ENCODE data around the gene SUPT16H. TPM values are rescaled to one million over a fixed set of nuclear protein-coding genes. Genes with fewer than 3 reads are reported as not detected.
A peak's percentile ranks its signal among the peaks of the same experiment; 100 is the strongest.

The SUPT16H gene
- polyA plus RNA-seq (2013, experiment 1 of 2): 191 TPM
- 191 TPM for polyA plus RNA-seq (2013, experiment 2 of 2)

- peak within 1 kb of the TSS; percentile 69 for H3K4me3 ChIP-seq (ENCODE audit: low read length)
- H3K79me1 ChIP-seq (ENCODE audit: low read length): peaks cover 1% of the 10 kb centered on the region
- H3K36me3 ChIP-seq (ENCODE audit: control insufficient read depth, insufficient read depth, low read length): peaks cover 4% of the 10 kb centered on the region
- H3K27ac ChIP-seq (ENCODE audit: low read depth, low read length): peak within 1 kb of the TSS; percentile 78
- peak within 1 kb of the TSS; percentile 59 for H4K8ac ChIP-seq (ENCODE audit: low read depth, low read length)
- H3K18ac ChIP-seq (ENCODE audit: low read length): peak within 1 kb of the TSS; percentile 0
- no CpG with 5 or more reads among the region's 54 CpGs for WGBS (ENCODE audit: extremely low coverage, insufficient coverage, low lambda C conversion rate)
- peak within 1 kb of the TSS; percentile 58 for H3K4ac ChIP-seq (ENCODE audit: low read depth, low read length)
- no peak within 1 kb of the TSS for H2AK5ac ChIP-seq (ENCODE audit: low read length)
- peak within 1 kb of the TSS; percentile 88 for H3K9ac ChIP-seq (ENCODE audit: low read length)
- DNase-seq: peak; percentile 99
- H3K23ac ChIP-seq (ENCODE audit: low read length): peak within 1 kb of the TSS; percentile 10
- no peak within 1 kb of the TSS for H2BK5ac ChIP-seq (ENCODE audit: low read length)
- H3K27me3 ChIP-seq (ENCODE audit: insufficient read depth, low read length, poor library complexity): no peaks in the 10 kb centered on the region
- no peak within 1 kb of the TSS for H2BK15ac ChIP-seq (replicated peaks; ENCODE audit: low read depth)
- peak within 1 kb of the TSS; percentile 95 for H3K56ac ChIP-seq (ENCODE audit: low read length)
- H4K5ac ChIP-seq (ENCODE audit: low read length): no peak within 1 kb of the TSS
- H3K4me1 ChIP-seq (ENCODE audit: control insufficient read depth, low read depth, low read length): no peaks in the 10 kb centered on the region
- H2BK120ac ChIP-seq (ENCODE audit: low read depth, low read length): no peak within 1 kb of the TSS
- peaks cover 40% of the 10 kb centered on the region for H3K79me2 ChIP-seq (ENCODE audit: control insufficient read depth, insufficient read depth, low read length)
- H3K4me2 ChIP-seq (ENCODE audit: low read length): peak within 1 kb of the TSS; percentile 80
These were observed at the start of gene SUPT16H for GRCh38 chr14:21383848-21384493. SUPT16H (minus strand) TSS chr14:21384019; CDS start chr14:21383927, 92 bp downstream.

GRCh38 chr14:21431126-21431525, 47.3 kb upstream of the SUPT16H start:
- Histone ChIP-seq H3K4me3 (ENCODE audit: low read length) (no peak overlapping the region), H3K4me2 (ENCODE audit: low read length) (no peak overlapping the region), H3K36me3 (ENCODE audit: control insufficient read depth, insufficient read depth, low read length) (peaks cover 11% of the 10 kb centered on the region)

GRCh38 chr14:21428930-21429329, 45.1 kb upstream of the SUPT16H start:
- H3K4me2 ChIP-seq (ENCODE audit: low read length): no peak overlapping the region
- no peaks in the 10 kb centered on the region for H3K27me3 ChIP-seq (ENCODE audit: insufficient read depth, low read length, poor library complexity)
- peaks cover 17% of the 10 kb centered on the region for H3K79me2 ChIP-seq (ENCODE audit: control insufficient read depth, insufficient read depth, low read length)
- H3K9ac ChIP-seq (ENCODE audit: low read length): no peak overlapping the region
- H2BK15ac ChIP-seq (replicated peaks; ENCODE audit: low read depth): no peak overlapping the region
- no peak for DNase-seq
- WGBS (ENCODE audit: extremely low coverage, insufficient coverage, low lambda C conversion rate): no CpG with 5 or more reads among the region's 4 CpGs
- H3K23ac ChIP-seq (ENCODE audit: low read length): no peak overlapping the region
- peaks cover 15% of the 10 kb centered on the region for H3K79me1 ChIP-seq (ENCODE audit: low read length)
- no peak overlapping the region for H2AK5ac ChIP-seq (ENCODE audit: low read length)
- H4K8ac ChIP-seq (ENCODE audit: low read depth, low read length): no peak overlapping the region
- H3K4me3 ChIP-seq (ENCODE audit: low read length): no peak overlapping the region
- no peak overlapping the region for H4K5ac ChIP-seq (ENCODE audit: low read length)
- no peak overlapping the region for H2BK120ac ChIP-seq (ENCODE audit: low read depth, low read length)
- no peak overlapping the region for H3K56ac ChIP-seq (ENCODE audit: low read length)
- H3K36me3 ChIP-seq (ENCODE audit: control insufficient read depth, insufficient read depth, low read length): peaks cover 15% of the 10 kb centered on the region
- H3K27ac ChIP-seq (ENCODE audit: low read depth, low read length): no peak overlapping the region
- H2BK5ac ChIP-seq (ENCODE audit: low read length): no peak overlapping the region
- H3K4me1 ChIP-seq (ENCODE audit: control insufficient read depth, low read depth, low read length): no peaks in the 10 kb centered on the region
- H3K18ac ChIP-seq (ENCODE audit: low read length): no peak overlapping the region
- H3K4ac ChIP-seq (ENCODE audit: low read depth, low read length): no peak overlapping the region

More at GRCh38 chr14:21431126-21431525, 47.3 kb upstream of the SUPT16H start:
- Histone ChIP-seq H3K56ac (ENCODE audit: low read length) (no peak overlapping the region), H3K27ac (ENCODE audit: low read depth, low read length) (no peak overlapping the region), H3K9ac (ENCODE audit: low read length) (no peak overlapping the region), H3K4me1 (ENCODE audit: control insufficient read depth, low read depth, low read length) (no peaks in the 10 kb centered on the region), H4K8ac (ENCODE audit: low read depth, low read length) (no peak overlapping the region), H2BK120ac (ENCODE audit: low read depth, low read length) (no peak overlapping the region), H4K5ac (ENCODE audit: low read length) (no peak overlapping the region), H2BK15ac (replicated peaks; ENCODE audit: low read depth) (no peak overlapping the region), H3K18ac (ENCODE audit: low read length) (no peak overlapping the region), H3K79me2 (ENCODE audit: control insufficient read depth, insufficient read depth, low read length) (peaks cover 35% of the 10 kb centered on the region), H2BK5ac (ENCODE audit: low read length) (no peak overlapping the region), H2AK5ac (ENCODE audit: low read length) (no peak overlapping the region), H3K27me3 (ENCODE audit: insufficient read depth, low read length, poor library complexity) (no peaks in the 10 kb centered on the region), H3K23ac (ENCODE audit: low read length) (no peak overlapping the region), H3K79me1 (ENCODE audit: low read length) (peaks cover 15% of the 10 kb centered on the region), H3K4ac (ENCODE audit: low read depth, low read length) (no peak overlapping the region)
- no CpG with 5 or more reads among the region's 2 CpGs for WGBS (ENCODE audit: extremely low coverage, insufficient coverage, low lambda C conversion rate)
- DNase-seq: no peak

GRCh38 chr14:21426692-21427091, 42.9 kb upstream of the SUPT16H start:
- H3K79me1 ChIP-seq (ENCODE audit: low read length): peaks cover 10% of the 10 kb centered on the region
- no peak overlapping the region for H3K56ac ChIP-seq (ENCODE audit: low read length)
- no peak overlapping the region for H2AK5ac ChIP-seq (ENCODE audit: low read length)
- H2BK15ac ChIP-seq (replicated peaks; ENCODE audit: low read depth): no peak overlapping the region
- no CpG with 5 or more reads among the region's 1 CpG for WGBS (ENCODE audit: extremely low coverage, insufficient coverage, low lambda C conversion rate)
- no peak overlapping the region for H4K5ac ChIP-seq (ENCODE audit: low read length)
- no peak overlapping the region for H3K23ac ChIP-seq (ENCODE audit: low read length)
- no peak overlapping the region for H3K4me3 ChIP-seq (ENCODE audit: low read length)
- no peak overlapping the region for H4K8ac ChIP-seq (ENCODE audit: low read depth, low read length)
- no peaks in the 10 kb centered on the region for H3K27me3 ChIP-seq (ENCODE audit: insufficient read depth, low read length, poor library complexity)
- no peak overlapping the region for H3K27ac ChIP-seq (ENCODE audit: low read depth, low read length)
- no peaks in the 10 kb centered on the region for H3K4me1 ChIP-seq (ENCODE audit: control insufficient read depth, low read depth, low read length)
- H3K18ac ChIP-seq (ENCODE audit: low read length): no peak overlapping the region
- no peak overlapping the region for H3K4me2 ChIP-seq (ENCODE audit: low read length)
- no peak overlapping the region for H3K9ac ChIP-seq (ENCODE audit: low read length)
- peaks cover 18% of the 10 kb centered on the region for H3K36me3 ChIP-seq (ENCODE audit: control insufficient read depth, insufficient read depth, low read length)
- H2BK5ac ChIP-seq (ENCODE audit: low read length): no peak overlapping the region
- H2BK120ac ChIP-seq (ENCODE audit: low read depth, low read length): no peak overlapping the region
- DNase-seq: no peak
- peaks cover 6% of the 10 kb centered on the region for H3K79me2 ChIP-seq (ENCODE audit: control insufficient read depth, insufficient read depth, low read length)
- no peak overlapping the region for H3K4ac ChIP-seq (ENCODE audit: low read depth, low read length)

GRCh38 chr14:21419528-21419927, 35.7 kb upstream of the SUPT16H start:
- Histone ChIP-seq H4K5ac (ENCODE audit: low read length) (no peak overlapping the region), H3K4me1 (ENCODE audit: control insufficient read depth, low read depth, low read length) (no peaks in the 10 kb centered on the region), H2AK5ac (ENCODE audit: low read length) (no peak overlapping the region), H3K9ac (ENCODE audit: low read length) (no peak overlapping the region), H2BK120ac (ENCODE audit: low read depth, low read length) (no peak overlapping the region), H3K79me2 (ENCODE audit: control insufficient read depth, insufficient read depth, low read length) (no peaks in the 10 kb centered on the region), H3K56ac (ENCODE audit: low read length) (no peak overlapping the region), H3K27ac (ENCODE audit: low read depth, low read length) (no peak overlapping the region), H4K8ac (ENCODE audit: low read depth, low read length) (no peak overlapping the region), H2BK5ac (ENCODE audit: low read length) (no peak overlapping the region), H3K23ac (ENCODE audit: low read length) (no peak overlapping the region), H3K4me2 (ENCODE audit: low read length) (no peak overlapping the region), H3K18ac (ENCODE audit: low read length) (no peak overlapping the region), H2BK15ac (replicated peaks; ENCODE audit: low read depth) (no peak overlapping the region), H3K4ac (ENCODE audit: low read depth, low read length) (no peak overlapping the region), H3K36me3 (ENCODE audit: control insufficient read depth, insufficient read depth, low read length) (peaks cover 9% of the 10 kb centered on the region), H3K79me1 (ENCODE audit: low read length) (no peaks in the 10 kb centered on the region), H3K27me3 (ENCODE audit: insufficient read depth, low read length, poor library complexity) (no peaks in the 10 kb centered on the region), H3K4me3 (ENCODE audit: low read length) (no peak overlapping the region)
- WGBS (ENCODE audit: extremely low coverage, insufficient coverage, low lambda C conversion rate): no CpG with 5 or more reads among the region's 5 CpGs
- no peak for DNase-seq

- H3K4ac ChIP-seq (ENCODE audit: low read depth, low read length): no peak overlapping the region
- H3K4me1 ChIP-seq (ENCODE audit: control insufficient read depth, low read depth, low read length): no peaks in the 10 kb centered on the region
- no peak overlapping the region for H3K4me2 ChIP-seq (ENCODE audit: low read length)
- no peaks in the 10 kb centered on the region for H3K79me1 ChIP-seq (ENCODE audit: low read length)
- WGBS (ENCODE audit: extremely low coverage, insufficient coverage, low lambda C conversion rate): no CpG with 5 or more reads among the region's 4 CpGs
- DNase-seq: no peak
- no peak overlapping the region for H2BK15ac ChIP-seq (replicated peaks; ENCODE audit: low read depth)
- no peak overlapping the region for H3K23ac ChIP-seq (ENCODE audit: low read length)
- no peak overlapping the region for H3K56ac ChIP-seq (ENCODE audit: low read length)
- H3K27ac ChIP-seq (ENCODE audit: low read depth, low read length): no peak overlapping the region
- no peaks in the 10 kb centered on the region for H3K79me2 ChIP-seq (ENCODE audit: control insufficient read depth, insufficient read depth, low read length)
- no peak overlapping the region for H2AK5ac ChIP-seq (ENCODE audit: low read length)
- no peaks in the 10 kb centered on the region for H3K27me3 ChIP-seq (ENCODE audit: insufficient read depth, low read length, poor library complexity)
- H3K18ac ChIP-seq (ENCODE audit: low read length): no peak overlapping the region
- H3K4me3 ChIP-seq (ENCODE audit: low read length): no peak overlapping the region
- H2BK120ac ChIP-seq (ENCODE audit: low read depth, low read length): no peak overlapping the region
- H4K8ac ChIP-seq (ENCODE audit: low read depth, low read length): no peak overlapping the region
- no peak overlapping the region for H4K5ac ChIP-seq (ENCODE audit: low read length)
- no peak overlapping the region for H2BK5ac ChIP-seq (ENCODE audit: low read length)
- no peak overlapping the region for H3K9ac ChIP-seq (ENCODE audit: low read length)
- peaks cover 8% of the 10 kb centered on the region for H3K36me3 ChIP-seq (ENCODE audit: control insufficient read depth, insufficient read depth, low read length)
These were observed 31.5 kb upstream of the SUPT16H start for GRCh38 chr14:21415329-21415728.
